Measurements from ENCODE around the gene SLC39A11.

Gene SLC39A11

GRCh38 chr17:73048170-73048569 lies 44.3 kb downstream of the SLC39A11 start:
- WGBS, 2 experiments = 91 to 99% methylated on average over 4 of the region's 4 CpGs
- Histone ChIP-seq H3K36me3 (ENCODE audit: control insufficient read depth, insufficient read depth, low read length) (no peaks in the 10 kb centered on the region), H3K9me3 (ENCODE audit: control insufficient read depth, low read length) (no peaks in the 10 kb centered on the region), H3K4me3 (ENCODE audit: insufficient read depth, low read depth, low read length) (no peak overlapping the region), H3K27me3 (ENCODE audit: control insufficient read depth, insufficient read depth, low read length, poor library complexity, severe bottlenecking) (no peaks in the 10 kb centered on the region), H3K4me1 (ENCODE audit: control insufficient read depth, insufficient read depth, low read length) (no peaks in the 10 kb centered on the region), H3K27ac (ENCODE audit: insufficient read depth, low read depth, low read length, poor library complexity, severe bottlenecking) (no peak overlapping the region)

- WGBS, 2 experiments = 94 to 95% methylated on average over 3 to 4 of the region's 4 CpGs
- no peak overlapping the region for H3K4me3 ChIP-seq (ENCODE audit: insufficient read depth, low read depth, low read length)
- no peaks in the 10 kb centered on the region for H3K4me1 ChIP-seq (ENCODE audit: control insufficient read depth, insufficient read depth, low read length)
- no peaks in the 10 kb centered on the region for H3K9me3 ChIP-seq (ENCODE audit: control insufficient read depth, low read length)
- H3K27me3 ChIP-seq (ENCODE audit: control insufficient read depth, insufficient read depth, low read length, poor library complexity, severe bottlenecking) = no peaks in the 10 kb centered on the region
- H3K27ac ChIP-seq (ENCODE audit: insufficient read depth, low read depth, low read length, poor library complexity, severe bottlenecking) = no peak overlapping the region
- H3K36me3 ChIP-seq (ENCODE audit: control insufficient read depth, insufficient read depth, low read length) = no peaks in the 10 kb centered on the region
Observed at GRCh38 chr17:73045724-73046123, 46.8 kb downstream of the SLC39A11 start.

GRCh38 chr17:73043686-73044581 lies 48.6 kb downstream of the SLC39A11 start:
- Histone ChIP-seq H3K4me1 (ENCODE audit: control insufficient read depth, insufficient read depth, low read length) (no peaks in the 10 kb centered on the region), H3K27me3 (ENCODE audit: control insufficient read depth, insufficient read depth, low read length, poor library complexity, severe bottlenecking) (no peaks in the 10 kb centered on the region), H3K9me3 (ENCODE audit: control insufficient read depth, low read length) (no peaks in the 10 kb centered on the region), H3K36me3 (ENCODE audit: control insufficient read depth, insufficient read depth, low read length) (no peaks in the 10 kb centered on the region), H3K27ac (ENCODE audit: insufficient read depth, low read depth, low read length, poor library complexity, severe bottlenecking) (no peak overlapping the region), H3K4me3 (ENCODE audit: insufficient read depth, low read depth, low read length) (no peak overlapping the region)
- 94 to 95% methylated on average over 7 to 8 of the region's 8 CpGs for WGBS, 2 experiments

- 89 to 91% methylated on average over 7 of the region's 7 CpGs for WGBS, 2 experiments
- H3K27me3 ChIP-seq (ENCODE audit: control insufficient read depth, insufficient read depth, low read length, poor library complexity, severe bottlenecking) = no peaks in the 10 kb centered on the region
- H3K4me1 ChIP-seq (ENCODE audit: control insufficient read depth, insufficient read depth, low read length) = no peaks in the 10 kb centered on the region
- no peak overlapping the region for H3K4me3 ChIP-seq (ENCODE audit: insufficient read depth, low read depth, low read length)
- no peaks in the 10 kb centered on the region for H3K9me3 ChIP-seq (ENCODE audit: control insufficient read depth, low read length)
- H3K36me3 ChIP-seq (ENCODE audit: control insufficient read depth, insufficient read depth, low read length) = no peaks in the 10 kb centered on the region
- H3K27ac ChIP-seq (ENCODE audit: insufficient read depth, low read depth, low read length, poor library complexity, severe bottlenecking) = no peak overlapping the region
Observed at GRCh38 chr17:73042809-73043685, 49.4 kb downstream of the SLC39A11 start.

GRCh38 chr17:73042225-73042624 lies 50.3 kb downstream of the SLC39A11 start:
- H3K4me3 ChIP-seq (ENCODE audit: insufficient read depth, low read depth, low read length) = no peak overlapping the region

GRCh38 chr17:73039282-73039681 lies 53.2 kb downstream of the SLC39A11 start:
- WGBS, 2 experiments = 92 to 96% methylated on average over 9 of the region's 9 CpGs
- no peaks in the 10 kb centered on the region for H3K27me3 ChIP-seq (ENCODE audit: control insufficient read depth, insufficient read depth, low read length, poor library complexity, severe bottlenecking)
- H3K36me3 ChIP-seq (ENCODE audit: control insufficient read depth, insufficient read depth, low read length) = no peaks in the 10 kb centered on the region
- no peaks in the 10 kb centered on the region for H3K9me3 ChIP-seq (ENCODE audit: control insufficient read depth, low read length)
- no peaks in the 10 kb centered on the region for H3K4me1 ChIP-seq (ENCODE audit: control insufficient read depth, insufficient read depth, low read length)
- no peak overlapping the region for H3K4me3 ChIP-seq (ENCODE audit: insufficient read depth, low read depth, low read length)
- no peak overlapping the region for H3K27ac ChIP-seq (ENCODE audit: insufficient read depth, low read depth, low read length, poor library complexity, severe bottlenecking)

More at GRCh38 chr17:73042225-73042624, 50.3 kb downstream of the SLC39A11 start:
- WGBS, 2 experiments = 79 to 82% methylated on average over 5 of the region's 5 CpGs
- H3K9me3 ChIP-seq (ENCODE audit: control insufficient read depth, low read length) = no peaks in the 10 kb centered on the region
- H3K27ac ChIP-seq (ENCODE audit: insufficient read depth, low read depth, low read length, poor library complexity, severe bottlenecking) = no peak overlapping the region
- H3K27me3 ChIP-seq (ENCODE audit: control insufficient read depth, insufficient read depth, low read length, poor library complexity, severe bottlenecking) = no peaks in the 10 kb centered on the region
- no peaks in the 10 kb centered on the region for H3K4me1 ChIP-seq (ENCODE audit: control insufficient read depth, insufficient read depth, low read length)
- no peaks in the 10 kb centered on the region for H3K36me3 ChIP-seq (ENCODE audit: control insufficient read depth, insufficient read depth, low read length)

GRCh38 chr17:73031472-73031871 lies 61.0 kb downstream of the SLC39A11 start:
- no peaks in the 10 kb centered on the region for H3K9me3 ChIP-seq (ENCODE audit: control insufficient read depth, low read length)
- H3K4me1 ChIP-seq (ENCODE audit: control insufficient read depth, insufficient read depth, low read length) = peaks cover 20% of the 10 kb centered on the region
- no peaks in the 10 kb centered on the region for H3K27me3 ChIP-seq (ENCODE audit: control insufficient read depth, insufficient read depth, low read length, poor library complexity, severe bottlenecking)
- H3K36me3 ChIP-seq (ENCODE audit: control insufficient read depth, insufficient read depth, low read length) = no peaks in the 10 kb centered on the region
- WGBS, 2 experiments = 93 to 94% methylated on average over 8 of the region's 8 CpGs
- no peak overlapping the region for H3K27ac ChIP-seq (ENCODE audit: insufficient read depth, low read depth, low read length, poor library complexity, severe bottlenecking)
- no peak overlapping the region for H3K4me3 ChIP-seq (ENCODE audit: insufficient read depth, low read depth, low read length)

- Histone ChIP-seq H3K4me3 (ENCODE audit: insufficient read depth, low read depth, low read length) (no peak overlapping the region), H3K9me3 (ENCODE audit: control insufficient read depth, low read length) (no peaks in the 10 kb centered on the region), H3K36me3 (ENCODE audit: control insufficient read depth, insufficient read depth, low read length) (no peaks in the 10 kb centered on the region), H3K4me1 (ENCODE audit: control insufficient read depth, insufficient read depth, low read length) (peaks cover 20% of the 10 kb centered on the region), H3K27me3 (ENCODE audit: control insufficient read depth, insufficient read depth, low read length, poor library complexity, severe bottlenecking) (no peaks in the 10 kb centered on the region), H3K27ac (ENCODE audit: insufficient read depth, low read depth, low read length, poor library complexity, severe bottlenecking) (no peak overlapping the region)
- WGBS, 2 experiments = 93 to 94% methylated on average over 3 to 4 of the region's 4 CpGs
Observed at GRCh38 chr17:73030995-73031394, 61.5 kb downstream of the SLC39A11 start.

- H3K27me3 ChIP-seq (ENCODE audit: control insufficient read depth, insufficient read depth, low read length, poor library complexity, severe bottlenecking) = no peaks in the 10 kb centered on the region
- no peaks in the 10 kb centered on the region for H3K9me3 ChIP-seq (ENCODE audit: control insufficient read depth, low read length)
- H3K27ac ChIP-seq (ENCODE audit: insufficient read depth, low read depth, low read length, poor library complexity, severe bottlenecking) = peak overlapping the region; percentile 40
- H3K4me3 ChIP-seq (ENCODE audit: insufficient read depth, low read depth, low read length) = no peak overlapping the region
- 93 to 94% methylated on average over 8 of the region's 8 CpGs for WGBS, 2 experiments
- H3K36me3 ChIP-seq (ENCODE audit: control insufficient read depth, insufficient read depth, low read length) = no peaks in the 10 kb centered on the region
- H3K4me1 ChIP-seq (ENCODE audit: control insufficient read depth, insufficient read depth, low read length) = peaks cover 20% of the 10 kb centered on the region
Observed at GRCh38 chr17:73030501-73030921, 62.0 kb downstream of the SLC39A11 start.

- H3K36me3 ChIP-seq (ENCODE audit: control insufficient read depth, insufficient read depth, low read length) = no peaks in the 10 kb centered on the region
- 72 to 73% methylated on average over 8 of the region's 8 CpGs for WGBS, 2 experiments
- peaks cover 20% of the 10 kb centered on the region for H3K4me1 ChIP-seq (ENCODE audit: control insufficient read depth, insufficient read depth, low read length)
- H3K9me3 ChIP-seq (ENCODE audit: control insufficient read depth, low read length) = no peaks in the 10 kb centered on the region
- no peaks in the 10 kb centered on the region for H3K27me3 ChIP-seq (ENCODE audit: control insufficient read depth, insufficient read depth, low read length, poor library complexity, severe bottlenecking)
- no peak overlapping the region for H3K27ac ChIP-seq (ENCODE audit: insufficient read depth, low read depth, low read length, poor library complexity, severe bottlenecking)
- H3K4me3 ChIP-seq (ENCODE audit: insufficient read depth, low read depth, low read length) = no peak overlapping the region
Observed at GRCh38 chr17:73029991-73030390, 62.5 kb downstream of the SLC39A11 start.
